Prostate gland (tissue), 2 donors: Measurements from ENCODE around the gene FIBCD1. TPM values are rescaled to one million over a fixed set of nuclear protein-coding genes. Genes with fewer than 3 reads are reported as not detected.

Source experiments
- DNase-seq: peaks from one replicate; pipeline ENCODE4 v3.0.0-alpha.2; 2019; ENCODE audit warnings: low spot score
- H3K27ac ChIP-seq, 2 donors: fragments of 200-600 bp; sonication (generic); 2 replicates each; pipeline ENCODE4 v1.5.1; 2017 to 2019
- H3K27me3 ChIP-seq: fragments of 200-600 bp; sonication (generic); replicated peaks from 2 replicates; pipeline ENCODE4 v1.5.1; 2019; ENCODE audit not compliant: insufficient read depth
- H3K36me3 ChIP-seq, 2 donors: fragments of 200-600 bp; sonication (generic); 1 replicate in 1 of 2; 2 replicates in 1 of 2; pipeline versions ENCODE4 v1.5.1 to v1.8.1; 2017 to 2019
- H3K4me1 ChIP-seq: fragments of 200-600 bp; sonication (generic); replicated peaks from 2 replicates; pipeline ENCODE4 v1.5.1; 2019
- H3K4me3 ChIP-seq, 2 donors: fragments of 200-600 bp; sonication (generic); 2 replicates each; pipeline ENCODE4 v1.5.1; 2017 to 2019
- H3K9me3 ChIP-seq: fragments of 200-600 bp; sonication (generic); 2 replicates; pipeline ENCODE4 v1.5.1; 2017
- POLR2A ChIP-seq: fragments of 450-650 bp; IDR thresholded peaks from one replicate; pipeline ENCODE4 v1.6.1; 2016; ENCODE audit warnings: antibody characterized with exemption, mild to moderate bottlenecking
- POLR2AphosphoS5 ChIP-seq: sonication (generic); formaldehyde crosslinking; IDR thresholded peaks from one replicate; pipeline ENCODE4 v1.6.1; 2017; ENCODE audit warnings: antibody characterized with exemption
- WGBS: methylation state at CpG from one replicate; pipeline ENCODE4 v1.1.5; 2018; 5-methylcytosine and 5-hydroxymethylcytosine counted together
- intact Hi-C: fragments of 100-400 bp; cut with DNase I; formaldehyde crosslinking; loops from one replicate; pipeline ENCODE4 v1.14.2; 2022
- total RNA-seq, 2 donors: library from RNA; depleted of rRNA; stranded (reverse); fragments of >200 nt; gene quantifications; one replicate each; pipeline ENCODE4 v1.1.0, GENCODE V29; 2016
- TF ChIP-seq, protein P1 (sequence below), 4 experiments: fragments of 200-600 bp in 2 of 4; fragments of 450-650 bp in 2 of 4; sonication (generic) in 2 of 4; IDR thresholded peaks; 1 replicate in 3 of 4; 2 replicates in 1 of 4; pipeline ENCODE4 v1.5.1; 2016 to 2019; ENCODE audit warnings: antibody characterized with exemption in 4 of 4, mild to moderate bottlenecking in 2 of 4, moderate library complexity in 2 of 4

The FIBCD1 gene
- total RNA-seq, 2 donors from 2014 or later: 0.36 to 13.2 TPM

DNA sequence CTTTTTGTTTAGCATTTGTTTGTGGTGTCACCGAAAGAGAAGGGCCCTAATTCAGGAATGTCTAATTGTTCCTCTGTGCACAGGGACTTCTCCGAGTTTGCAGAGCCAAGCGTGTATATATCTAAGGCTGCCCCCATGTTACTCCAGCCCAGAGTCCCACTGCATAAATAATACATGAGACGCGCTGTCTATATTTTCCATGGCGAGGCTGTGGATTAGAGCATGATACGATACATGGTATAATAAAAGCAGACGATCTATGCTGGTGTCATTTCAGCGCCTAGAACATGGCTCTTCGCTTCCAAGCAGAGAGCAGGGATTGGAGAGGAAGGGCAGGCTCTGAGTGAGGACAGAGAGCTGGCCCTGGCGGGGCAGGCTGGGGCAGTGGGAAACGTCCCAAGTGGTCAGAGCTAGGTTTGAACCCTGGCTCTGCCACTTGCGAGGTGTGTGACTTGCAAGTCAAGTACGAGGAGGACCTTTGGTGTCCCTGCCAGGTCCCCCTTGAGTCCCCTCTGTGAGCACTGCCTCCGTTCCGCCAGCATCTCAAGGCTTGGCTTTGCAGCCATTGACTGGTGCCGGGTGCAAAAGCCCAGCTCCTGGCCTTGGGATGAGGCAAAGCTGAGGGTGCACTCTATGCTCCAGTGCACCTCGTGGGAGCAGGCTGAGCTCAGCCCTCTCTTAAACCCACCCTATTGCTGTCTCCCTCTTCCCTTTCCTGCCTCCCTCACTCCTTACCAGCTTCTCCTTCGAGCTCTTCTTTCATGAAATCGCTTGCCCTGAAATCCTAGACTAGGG lies 40.7 kb upstream of the FIBCD1 start:
- WGBS: 87% methylated on average over 20 of the region's 20 CpGs
- Histone ChIP-seq H3K27ac (no peak overlapping the region), H3K4me3 (no peak overlapping the region), H3K27me3 (no peaks in the 10 kb centered on the region), H3K36me3 (no peaks in the 10 kb centered on the region), H3K4me1 (no peaks in the 10 kb centered on the region), H3K9me3 (no peaks in the 10 kb centered on the region)
- intact Hi-C loops: no loop called here
- DNase-seq: no peak
- TF ChIP-seq POLR2AphosphoS5: no peak
- TF ChIP-seq, protein P1, sequence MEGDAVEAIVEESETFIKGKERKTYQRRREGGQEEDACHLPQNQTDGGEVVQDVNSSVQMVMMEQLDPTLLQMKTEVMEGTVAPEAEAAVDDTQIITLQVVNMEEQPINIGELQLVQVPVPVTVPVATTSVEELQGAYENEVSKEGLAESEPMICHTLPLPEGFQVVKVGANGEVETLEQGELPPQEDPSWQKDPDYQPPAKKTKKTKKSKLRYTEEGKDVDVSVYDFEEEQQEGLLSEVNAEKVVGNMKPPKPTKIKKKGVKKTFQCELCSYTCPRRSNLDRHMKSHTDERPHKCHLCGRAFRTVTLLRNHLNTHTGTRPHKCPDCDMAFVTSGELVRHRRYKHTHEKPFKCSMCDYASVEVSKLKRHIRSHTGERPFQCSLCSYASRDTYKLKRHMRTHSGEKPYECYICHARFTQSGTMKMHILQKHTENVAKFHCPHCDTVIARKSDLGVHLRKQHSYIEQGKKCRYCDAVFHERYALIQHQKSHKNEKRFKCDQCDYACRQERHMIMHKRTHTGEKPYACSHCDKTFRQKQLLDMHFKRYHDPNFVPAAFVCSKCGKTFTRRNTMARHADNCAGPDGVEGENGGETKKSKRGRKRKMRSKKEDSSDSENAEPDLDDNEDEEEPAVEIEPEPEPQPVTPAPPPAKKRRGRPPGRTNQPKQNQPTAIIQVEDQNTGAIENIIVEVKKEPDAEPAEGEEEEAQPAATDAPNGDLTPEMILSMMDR (IDR thresholded peaks at IDR 0.05): no peak

DNA sequence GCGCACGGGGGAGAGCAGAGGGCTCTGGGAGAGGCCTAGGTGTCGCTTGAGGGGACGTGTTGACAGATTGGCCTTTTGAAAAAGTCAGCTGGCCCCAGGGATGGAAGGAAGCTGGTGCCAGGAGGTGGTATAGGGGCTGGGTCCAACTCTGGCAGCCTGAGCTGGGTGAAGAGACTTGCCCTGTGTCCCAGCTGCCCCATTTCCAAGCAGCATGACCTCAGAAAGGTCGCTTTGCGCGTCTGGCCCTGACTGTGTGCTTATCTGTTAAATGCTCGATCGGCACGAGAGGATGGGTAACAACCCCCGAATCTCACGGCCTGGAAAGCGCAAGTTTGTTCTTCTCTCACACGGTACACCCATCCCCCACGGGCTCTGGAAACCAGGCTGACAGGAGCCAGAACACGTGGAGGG lies 38.8 kb upstream of the FIBCD1 start:
- Histone ChIP-seq H3K4me1 (no peaks in the 10 kb centered on the region), H3K27me3 (peaks cover 7% of the 10 kb centered on the region), H3K36me3 (no peaks in the 10 kb centered on the region), H3K27ac (no peak overlapping the region), H3K4me3 (no peak overlapping the region), H3K9me3 (no peaks in the 10 kb centered on the region)
- DNase-seq: no peak
- intact Hi-C loops: no loop called here
- WGBS: 57% methylated on average over 16 of the region's 16 CpGs
- TF ChIP-seq, protein P1 (IDR thresholded peaks at IDR 0.05): no peak
- TF ChIP-seq POLR2A: no peak
- no peak for TF ChIP-seq POLR2AphosphoS5

DNA sequence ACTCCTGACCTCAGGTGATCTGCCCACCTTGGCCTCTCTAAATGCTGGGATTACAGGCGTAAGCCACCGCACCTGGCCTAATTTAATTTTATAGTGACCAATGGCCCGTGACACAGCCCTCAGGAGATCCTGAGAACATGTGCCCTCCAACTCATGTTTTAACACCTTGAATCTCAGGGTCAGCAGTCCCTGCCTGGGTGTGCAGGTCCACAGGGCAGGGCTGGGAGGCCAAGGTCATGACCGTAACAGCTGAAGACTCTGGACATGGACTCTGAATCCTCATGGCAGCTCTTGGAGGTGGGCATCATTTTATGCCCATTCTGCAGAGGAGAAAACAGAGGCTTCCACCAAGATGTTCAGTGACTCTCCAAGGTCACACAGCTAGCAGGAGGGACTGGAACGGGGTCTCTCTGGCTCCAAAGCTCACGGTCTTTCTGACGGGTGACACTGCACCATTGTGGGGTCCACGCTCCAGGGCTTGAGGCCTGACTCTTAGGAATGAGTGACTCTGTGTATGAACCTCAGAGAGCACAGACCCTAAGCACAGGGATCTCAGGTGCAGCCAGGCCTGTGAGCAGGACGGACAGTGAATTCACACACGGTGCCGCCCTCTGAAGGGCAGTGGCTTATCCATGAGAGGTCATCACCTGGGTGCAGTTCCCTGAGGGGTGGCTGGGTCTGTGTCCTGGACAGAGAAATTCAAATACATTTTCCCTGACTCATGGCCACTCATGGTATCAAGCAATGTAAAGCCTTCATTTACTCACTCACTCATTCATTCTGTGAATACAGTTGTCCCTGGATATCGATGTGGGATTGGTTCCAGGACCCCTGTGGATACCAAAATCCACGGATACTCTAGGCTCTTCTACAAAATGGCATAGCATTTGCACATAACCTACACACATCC lies 37.1 kb upstream of the FIBCD1 start:
- no peak for DNase-seq
- Histone ChIP-seq H3K9me3 (no peaks in the 10 kb centered on the region), H3K27me3 (peaks cover 7% of the 10 kb centered on the region), H3K27ac (no peak overlapping the region), H3K4me3 (no peak overlapping the region), H3K36me3 (no peaks in the 10 kb centered on the region), H3K4me1 (no peaks in the 10 kb centered on the region)
- TF ChIP-seq POLR2A: no peak
- TF ChIP-seq, protein P1 (IDR thresholded peaks at IDR 0.05): no peak
- no peak for TF ChIP-seq POLR2AphosphoS5
- intact Hi-C loops: no loop called here
- WGBS: 88% methylated on average over 13 of the region's 13 CpGs

GRCh38 chr9:130975156-130975555 lies 36.1 kb upstream of the FIBCD1 start:
- 86% methylated on average over 5 of the region's 5 CpGs for WGBS
- Histone ChIP-seq H3K27ac (no peak overlapping the region), H3K4me1 (no peaks in the 10 kb centered on the region), H3K36me3 (no peaks in the 10 kb centered on the region), H3K4me3 (no peak overlapping the region), H3K27me3 (peaks cover 7% of the 10 kb centered on the region), H3K9me3 (no peaks in the 10 kb centered on the region)
- no peak for TF ChIP-seq POLR2AphosphoS5
- TF ChIP-seq POLR2A: no peak
- TF ChIP-seq, protein P1 (IDR thresholded peaks at IDR 0.05): no peak
- no peak for DNase-seq
- intact Hi-C loops: no loop called here
